Vagina (tissue), 2 donors: ENCODE measurements around the gene EVA1C.

Experiments
- CTCF ChIP-seq, 3 experiments: fragments of 450-650 bp in 2 of 3; fragments of 200-600 bp in 1 of 3; sonication (generic) in 1 of 3; IDR thresholded peaks; one replicate each; pipeline ENCODE4 v1.5.1; 2017 to 2019; ENCODE audit warnings: antibody characterized with exemption in 3 of 3, mild to moderate bottlenecking in 2 of 3, moderate library complexity in 2 of 3
- POLR2A ChIP-seq, 2 donors: fragments of 450-650 bp; IDR thresholded peaks; one replicate each; pipeline ENCODE4 v1.6.1; 2017; ENCODE audit warnings: antibody characterized with exemption in 2 of 2, mild to moderate bottlenecking in 2 of 2, moderate library complexity in 2 of 2

GRCh38 chr21:32558106-32558505 is 145.6 kb downstream of the EVA1C start:
- TF ChIP-seq CTCF (IDR thresholded peaks at IDR 0.05), result no peak
- no peak for TF ChIP-seq POLR2A (IDR thresholded peaks at IDR 0.05)
